Measurements from ENCODE around the gene TRIML1. TPM values are rescaled to one million over a fixed set of nuclear protein-coding genes. Genes with fewer than 3 reads are reported as not detected.

The TRIML1 gene
- total and polyA plus RNA-seq, 10 of the 15 experiments (the other 5 are each of a cell fraction or from before 2014, with no cell fraction given): not detected

- TF ChIP-seq CUX1 (IDR thresholded peaks at IDR 0.05; ENCODE audit: insufficient replicate concordance, low read depth, low read length): no peak
- no peak for TF ChIP-seq FOS (IDR thresholded peaks at IDR 0.05; ENCODE audit: borderline replicate concordance, extremely low read depth, insufficient read length)
- no peak for TF ChIP-seq SMAD1 (IDR thresholded peaks at IDR 0.05; ENCODE audit: low read depth, partially characterized antibody)
- TF ChIP-seq ZBTB11 (CRISPR knock-in tag; IDR thresholded peaks at IDR 0.05): no peak
- no peak for TF ChIP-seq DPF2 (IDR thresholded peaks at IDR 0.05)
- no peak for TF ChIP-seq CEBPB (IDR thresholded peaks at IDR 0.05; ENCODE audit: borderline replicate concordance in 1 of 2, low read depth in 2 of 2, low read length in 2 of 2)
- TF ChIP-seq MYC (IDR thresholded peaks at IDR 0.05; ENCODE audit: insufficient read depth, insufficient read length, insufficient replicate concordance, low read length, severe bottlenecking): no peak
- TF ChIP-seq CHD2 (IDR thresholded peaks at IDR 0.05; ENCODE audit: borderline replicate concordance, low read depth, low read length): no peak
- no peak for TF ChIP-seq NR2C2 (IDR thresholded peaks at IDR 0.05; ENCODE audit: borderline replicate concordance, control insufficient read depth, insufficient read length, low read depth)
- TF ChIP-seq TARDBP (IDR thresholded peaks at IDR 0.05; ENCODE audit: borderline replicate concordance): no peak
These were observed 57.0 kb downstream of the TRIML1 start (continued) for GRCh38 chr4:188196134-188196735.

Small RNAs within 50 kb of the gene (small RNA-seq; reads per million reads assigned to genes)
- not detected for gene RNU6-173P

Other genes with a start within 250 kb of the TRIML1 start
- not detected in 2 replicates for gene ZFP42, start 143.7 kb upstream of the TRIML1 start, total RNA-seq (2014; rRNA removed)
- not detected in 2 replicates for gene ZFP42, start 143.7 kb upstream of the TRIML1 start, total RNA-seq (2014; rRNA removed; fragmentation: Illumina TruSeq; extraction: Trizol)
- gene ZFP42, start 143.7 kb upstream of the TRIML1 start, total RNA-seq (2021): 0.13 and 0.16 TPM in 2 replicates
- gene ZFP42, start 143.7 kb upstream of the TRIML1 start, polyA plus RNA-seq (2011; rRNA removed): not detected in 2 replicates
- gene ZFP42, start 143.7 kb upstream of the TRIML1 start, polyA plus RNA-seq (2014; fragmentation: Illumina TruSeq; extraction: Trizol): not detected in 2 replicates
- not detected for gene ZFP42, start 143.7 kb upstream of the TRIML1 start, polyA plus RNA-seq (2014; fragmentation: Nextera tagmentation; extraction: Ambion mirVana)
- gene ZFP42, start 143.7 kb upstream of the TRIML1 start, polyA plus RNA-seq (2014; rRNA removed): not detected in 2 replicates
- gene ZFP42, start 143.7 kb upstream of the TRIML1 start, polyA plus RNA-seq (2016; fragmentation: Nextera tagmentation; extraction: Ambion mirVana): not detected
- gene TRIML2, start 29.8 kb upstream of the TRIML1 start, total RNA-seq (2014; rRNA removed): not detected in 2 replicates
- gene TRIML2, start 29.8 kb upstream of the TRIML1 start, total RNA-seq (2014; rRNA removed; fragmentation: Illumina TruSeq; extraction: Trizol): not detected in 2 replicates
- not detected in 2 replicates for gene TRIML2, start 29.8 kb upstream of the TRIML1 start, total RNA-seq (2021)
- not detected in 2 replicates for gene TRIML2, start 29.8 kb upstream of the TRIML1 start, polyA plus RNA-seq (2011; rRNA removed)
- gene TRIML2, start 29.8 kb upstream of the TRIML1 start, polyA plus RNA-seq (2014; fragmentation: Illumina TruSeq; extraction: Trizol): not detected in 2 replicates
- not detected for gene TRIML2, start 29.8 kb upstream of the TRIML1 start, polyA plus RNA-seq (2014; fragmentation: Nextera tagmentation; extraction: Ambion mirVana)
- not detected in 2 replicates for gene TRIML2, start 29.8 kb upstream of the TRIML1 start, polyA plus RNA-seq (2014; rRNA removed)
- gene TRIML2, start 29.8 kb upstream of the TRIML1 start, polyA plus RNA-seq (2016; fragmentation: Nextera tagmentation; extraction: Ambion mirVana): not detected

All from GM12878 (cell line).